Stimulated activated CD8-positive, alpha-beta memory T cell treated with anti-CD3 and anti-CD28 coated beads, Interleukin-12 subunit alpha, Interleukin-12 subunit beta, amount 100 ng/mL, for 1 hour (primary cell): ENCODE data around the gene PSTPIP2.
"Not testable (repeated sequence)": the region's sequence is repeated elsewhere in the genome, so short reads cannot be mapped to it uniquely, and the experiment has no call there.

Experiments
- DNase-seq: peaks from one replicate; pipeline ENCODE4 v3.0.0-alpha.2; 2020; ENCODE audit warnings: low read depth

The PSTPIP2 gene

GRCh38 chr18:46071653-46072375, at the start of gene PSTPIP2:
TSS of gene PSTPIP2 (minus strand) at chr18:46072260. CDS start at chr18:46072188, 72 bp downstream.
- peak; percentile 56 for DNase-seq

GRCh38 chr18:46113751-46114150, 41.7 kb upstream of the PSTPIP2 start:
- DNase-seq, result no peak

- no peak for DNase-seq
Observed at GRCh38 chr18:46110406-46110805, 38.3 kb upstream of the PSTPIP2 start.

- DNase-seq, result no peak
Observed at GRCh38 chr18:46109386-46109785, 37.3 kb upstream of the PSTPIP2 start.

GRCh38 chr18:46104128-46104911, 32.3 kb upstream of the PSTPIP2 start, which contains the start of gene HAUS1:
TSS of gene HAUS1 (plus strand) at chr18:46104385. CDS start at chr18:46104412, 27 bp downstream.
- peak; percentile 67 for DNase-seq

GRCh38 chr18:46099463-46099862, 27.4 kb upstream of the PSTPIP2 start:
- DNase-seq, result no peak

- no peak for DNase-seq
Observed at GRCh38 chr18:46098616-46098933, 26.5 kb upstream of the PSTPIP2 start.

- peak; percentile 79 for DNase-seq
Observed at GRCh38 chr18:46097801-46098615, 25.9 kb upstream of the PSTPIP2 start, which contains the start of gene ATP5F1A. TSS of gene ATP5F1A (minus strand) at chr18:46098296. CDS start at chr18:46098231, 65 bp downstream.

GRCh38 chr18:46097431-46097800, 25.4 kb upstream of the PSTPIP2 start:
- no peak for DNase-seq

- no peak for DNase-seq
Observed at GRCh38 chr18:46096651-46097300, 24.7 kb upstream of the PSTPIP2 start.

- no peak for DNase-seq
Observed at GRCh38 chr18:46095532-46095931, 23.5 kb upstream of the PSTPIP2 start.

GRCh38 chr18:46088501-46088900, 16.4 kb upstream of the PSTPIP2 start:
- not testable (repeated sequence) for DNase-seq

- DNase-seq, result no peak
Observed at GRCh38 chr18:46084431-46084830, 12.4 kb upstream of the PSTPIP2 start.

- no peak for DNase-seq
Observed at GRCh38 chr18:46080156-46080555, 8.1 kb upstream of the PSTPIP2 start.

GRCh38 chr18:46079336-46079735, 7.3 kb upstream of the PSTPIP2 start:
- no peak for DNase-seq

GRCh38 chr18:46073474-46074331, 1.6 kb upstream of the PSTPIP2 start:
- peak; percentile 36 for DNase-seq

GRCh38 chr18:46072959-46073358, 899 bp upstream of the PSTPIP2 start:
- DNase-seq, result no peak

GRCh38 chr18:46072376-46072867, 362 bp upstream of the PSTPIP2 start:
- DNase-seq, result no peak

- DNase-seq, result no peak
Observed at GRCh38 chr18:46070815-46071652, 1.0 kb downstream of the PSTPIP2 start.

- DNase-seq, result no peak
Observed at GRCh38 chr18:46070232-46070631, 1.8 kb downstream of the PSTPIP2 start.
